Hepatocyte (in vitro differentiated cells): Measurements from ENCODE around the gene ADH1B. TPM values are rescaled to one million over a fixed set of nuclear protein-coding genes. Genes with fewer than 3 reads are reported as not detected.

Source experiments
- DNase-seq: peaks from one replicate; pipeline ENCODE4 v3.0.0-alpha.2; 2016; ENCODE audit warnings: low spot score
- H2AFZ ChIP-seq: fragments of 200-600 bp; sonication (generic); 2 replicates; pipeline ENCODE4 v1.6.0; 2016; ENCODE audit warnings: antibody characterized with exemption, mild to moderate bottlenecking
- H3K27ac ChIP-seq: fragments of 200-600 bp; sonication (generic); 2 replicates; pipeline ENCODE4 v1.5.1; 2016; ENCODE audit warnings: mild to moderate bottlenecking
- H3K27me3 ChIP-seq: fragments of 200-600 bp; sonication (generic); 2 replicates; pipeline ENCODE4 v1.6.1; 2016
- H3K36me3 ChIP-seq: fragments of 200-600 bp; sonication (generic); replicated peaks from 2 replicates; pipeline ENCODE4 v1.5.1; 2016; ENCODE audit warnings: low read depth; ENCODE audit not compliant: insufficient read depth
- H3K4me1 ChIP-seq: fragments of 200-600 bp; sonication (generic); 2 replicates; pipeline ENCODE4 v1.5.1; 2016; ENCODE audit warnings: mild to moderate bottlenecking, moderate library complexity; ENCODE audit not compliant: insufficient read depth
- H3K4me2 ChIP-seq: fragments of 200-600 bp; sonication (generic); 2 replicates; pipeline ENCODE4 v1.6.0; 2016
- H3K4me3 ChIP-seq: fragments of 200-600 bp; sonication (generic); 2 replicates; pipeline ENCODE4 v1.5.1; 2016; ENCODE audit warnings: mild to moderate bottlenecking
- H3K79me2 ChIP-seq: fragments of 200-600 bp; sonication (generic); 2 replicates; pipeline ENCODE4 v1.6.0; 2017; ENCODE audit warnings: mild to moderate bottlenecking
- H3K9me2 ChIP-seq: fragments of 200-600 bp; sonication (generic); replicated peaks from 2 replicates; pipeline ENCODE4 v1.6.0; 2017; ENCODE audit warnings: mild to moderate bottlenecking; ENCODE audit not compliant: insufficient read depth
- H3K9me3 ChIP-seq: fragments of 200-600 bp; sonication (generic); 2 replicates; pipeline ENCODE4 v1.5.1; 2016; ENCODE audit warnings: low read depth, mild to moderate bottlenecking
- H4K20me1 ChIP-seq: fragments of 200-600 bp; sonication (generic); 2 replicates; pipeline ENCODE4 v1.6.0; 2016; ENCODE audit warnings: mild to moderate bottlenecking; ENCODE audit not compliant: insufficient read depth, poor library complexity, severe bottlenecking
- EZH2 ChIP-seq: fragments of 200-600 bp; sonication (generic); IDR thresholded peaks from 2 replicates; pipeline ENCODE4 v1.6.1; 2016; ENCODE audit warnings: antibody characterized with exemption, mild to moderate bottlenecking, borderline replicate concordance
- EZH2phosphoT487 ChIP-seq: fragments of 200-600 bp; sonication (generic); IDR thresholded peaks from one replicate; pipeline ENCODE4 v1.6.1; 2018; ENCODE audit warnings: antibody characterized with exemption, mild to moderate bottlenecking, low read depth, moderate library complexity; ENCODE audit not compliant: unreplicated experiment, severe bottlenecking
- WGBS: methylation state at CpG from one replicate; pipeline ENCODE4 v1.1.6; 2016; ENCODE audit warnings: low lambda C conversion rate; ENCODE audit errors: missing lambda C conversion rate; 5-methylcytosine and 5-hydroxymethylcytosine counted together
- polyA plus RNA-seq: library from polyadenylated mRNA; unstranded; fragments of >200 nt; fragmentation: Nextera tagmentation; extraction: Ambion mirVana; gene quantifications from 2 replicates; pipeline ENCODE4 v1.2.1, GENCODE V29; 2016
- total RNA-seq: library from RNA; depleted of rRNA; stranded (reverse); fragments of >200 nt; gene quantifications from 2 replicates; pipeline ENCODE4 v1.2.3, GENCODE V29; 2014
- TF ChIP-seq, protein P1 (sequence below): fragments of 200-600 bp; sonication (generic); IDR thresholded peaks from 2 replicates; pipeline ENCODE4 v1.5.1; 2016; ENCODE audit warnings: antibody characterized with exemption, mild to moderate bottlenecking; ENCODE audit not compliant: poor library complexity

ADH1B gene
- total and polyA plus RNA-seq, 2 experiments from 2014 or later = 4.4 to 8.2 TPM

DNA sequence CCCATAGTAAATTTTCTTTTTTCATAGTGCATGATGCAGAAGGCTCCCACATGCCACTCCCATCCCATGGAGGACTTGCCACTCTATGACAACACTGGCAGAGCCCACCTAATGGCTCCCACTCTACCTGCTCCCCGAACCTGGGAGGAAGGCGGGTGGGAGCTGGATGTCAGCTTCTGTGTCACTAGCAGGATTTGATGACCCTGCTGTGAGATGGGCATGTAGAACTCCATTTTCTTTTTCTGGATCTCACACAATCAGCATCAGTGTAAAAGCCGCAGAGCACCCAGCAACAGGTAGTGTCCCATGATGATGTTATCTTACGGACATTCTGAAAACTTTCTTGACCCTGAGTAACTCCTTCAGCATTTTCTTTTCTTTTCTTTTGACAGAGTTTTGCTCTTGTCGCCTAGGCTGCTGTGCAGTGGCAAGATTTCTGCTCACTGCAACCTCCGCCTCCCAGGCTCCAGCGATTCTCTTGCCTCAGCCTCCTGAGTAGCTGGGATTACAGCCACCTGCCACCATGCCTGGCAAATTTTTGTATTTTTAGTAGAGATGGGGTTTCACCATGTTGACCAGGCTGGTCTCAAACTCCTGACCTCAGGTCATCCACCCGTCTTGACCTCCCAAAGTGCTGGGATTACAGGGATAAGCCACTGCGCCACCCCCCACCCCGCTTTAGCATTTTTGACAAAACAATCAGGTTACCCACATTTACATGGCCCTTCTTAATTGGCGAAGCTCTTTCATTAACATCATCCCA, 15.4 kb downstream of the ADH1B start:
- no peaks in the 10 kb centered on the region for H3K79me2 ChIP-seq
- no peaks in the 10 kb centered on the region for H3K9me3 ChIP-seq
- WGBS = 90% methylated on average over 11 of the region's 11 CpGs
- H2AFZ ChIP-seq = no peak overlapping the region
- DNase-seq = no peak
- no peaks in the 10 kb centered on the region for H3K27me3 ChIP-seq
- H3K9me2 ChIP-seq = no peaks in the 10 kb centered on the region
- no peaks in the 10 kb centered on the region for H3K4me1 ChIP-seq
- no peak overlapping the region for H3K27ac ChIP-seq
- H3K4me2 ChIP-seq = no peak overlapping the region
- H3K4me3 ChIP-seq = no peak overlapping the region
- no peaks in the 10 kb centered on the region for H4K20me1 ChIP-seq
- TF ChIP-seq EZH2phosphoT487 = no peak
- TF ChIP-seq, protein P1, sequence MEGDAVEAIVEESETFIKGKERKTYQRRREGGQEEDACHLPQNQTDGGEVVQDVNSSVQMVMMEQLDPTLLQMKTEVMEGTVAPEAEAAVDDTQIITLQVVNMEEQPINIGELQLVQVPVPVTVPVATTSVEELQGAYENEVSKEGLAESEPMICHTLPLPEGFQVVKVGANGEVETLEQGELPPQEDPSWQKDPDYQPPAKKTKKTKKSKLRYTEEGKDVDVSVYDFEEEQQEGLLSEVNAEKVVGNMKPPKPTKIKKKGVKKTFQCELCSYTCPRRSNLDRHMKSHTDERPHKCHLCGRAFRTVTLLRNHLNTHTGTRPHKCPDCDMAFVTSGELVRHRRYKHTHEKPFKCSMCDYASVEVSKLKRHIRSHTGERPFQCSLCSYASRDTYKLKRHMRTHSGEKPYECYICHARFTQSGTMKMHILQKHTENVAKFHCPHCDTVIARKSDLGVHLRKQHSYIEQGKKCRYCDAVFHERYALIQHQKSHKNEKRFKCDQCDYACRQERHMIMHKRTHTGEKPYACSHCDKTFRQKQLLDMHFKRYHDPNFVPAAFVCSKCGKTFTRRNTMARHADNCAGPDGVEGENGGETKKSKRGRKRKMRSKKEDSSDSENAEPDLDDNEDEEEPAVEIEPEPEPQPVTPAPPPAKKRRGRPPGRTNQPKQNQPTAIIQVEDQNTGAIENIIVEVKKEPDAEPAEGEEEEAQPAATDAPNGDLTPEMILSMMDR = no peak
- no peak for TF ChIP-seq EZH2
- no peaks in the 10 kb centered on the region for H3K36me3 ChIP-seq

DNA sequence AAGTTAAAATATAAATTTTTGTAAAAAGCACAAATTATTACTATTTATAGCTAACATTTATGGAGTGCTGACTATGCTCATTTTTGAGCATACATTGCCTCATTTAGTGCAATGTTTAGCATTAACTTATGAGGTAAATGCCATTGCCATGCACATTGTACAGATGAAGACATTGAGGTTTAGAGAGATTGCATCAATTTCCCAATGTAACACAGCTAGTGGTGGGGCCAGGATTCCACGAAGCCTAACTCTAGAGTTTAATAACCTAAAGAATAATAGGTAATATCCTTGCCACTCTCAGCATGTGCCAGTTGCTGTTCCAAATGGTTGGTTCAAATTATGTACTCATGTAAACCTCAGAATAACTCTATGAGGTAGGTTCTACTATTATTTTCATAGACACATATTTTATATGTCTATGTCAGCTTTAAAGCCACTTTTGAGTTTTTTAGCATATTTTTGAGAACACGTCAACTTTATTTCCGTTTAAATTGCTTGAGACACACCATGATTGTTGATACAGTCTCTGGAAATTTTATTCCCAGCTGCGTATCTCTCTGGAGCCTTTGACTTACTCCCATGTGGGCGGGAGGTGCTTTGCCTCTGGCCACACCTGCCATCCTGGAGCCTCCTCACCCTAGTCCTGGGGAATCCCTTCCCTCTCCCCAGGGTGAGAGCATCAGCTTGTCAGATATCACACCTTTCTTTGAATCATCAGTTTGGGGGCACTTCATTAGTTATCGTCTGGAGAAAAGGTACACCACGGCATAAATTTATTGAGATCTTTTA, 19.6 kb downstream of the ADH1B start:
- no peak for TF ChIP-seq EZH2phosphoT487
- TF ChIP-seq, protein P1 = no peak
- no peak for TF ChIP-seq EZH2
- Histone ChIP-seq H3K9me3 (no peaks in the 10 kb centered on the region), H3K79me2 (no peaks in the 10 kb centered on the region), H3K9me2 (no peaks in the 10 kb centered on the region), H2AFZ (no peak overlapping the region), H3K27ac (peak overlapping the region; percentile 9), H3K27me3 (no peaks in the 10 kb centered on the region), H3K4me2 (no peak overlapping the region), H3K4me1 (no peaks in the 10 kb centered on the region), H4K20me1 (no peaks in the 10 kb centered on the region), H3K4me3 (no peak overlapping the region), H3K36me3 (no peaks in the 10 kb centered on the region)
- WGBS = 92% methylated on average over 7 of the region's 7 CpGs
- DNase-seq = no peak

DNA sequence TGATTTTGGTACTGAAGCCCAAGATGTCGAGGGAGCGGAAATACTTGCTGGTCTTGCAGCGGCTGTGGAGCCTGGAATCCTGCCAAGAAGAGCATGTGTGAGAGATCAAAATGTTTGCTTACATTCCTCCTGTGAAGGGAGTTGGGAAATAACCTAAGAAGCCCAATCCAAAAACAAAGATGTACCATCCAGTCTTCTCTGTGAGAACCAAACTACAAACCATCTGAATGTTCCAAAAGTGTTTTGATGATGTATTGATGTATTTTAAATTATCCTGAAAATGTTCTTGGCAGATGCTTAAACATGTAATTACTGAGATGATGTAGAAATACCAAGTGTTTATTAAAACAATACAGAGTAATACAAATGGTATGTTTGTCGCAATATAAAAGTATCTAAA, 20.3 kb downstream of the ADH1B start:
- no peak overlapping the region for H3K4me3 ChIP-seq
- H3K9me2 ChIP-seq = no peaks in the 10 kb centered on the region
- no peaks in the 10 kb centered on the region for H3K9me3 ChIP-seq
- no peak overlapping the region for H3K27ac ChIP-seq
- H3K4me1 ChIP-seq = no peaks in the 10 kb centered on the region
- DNase-seq = peak; percentile 77
- H3K27me3 ChIP-seq = no peaks in the 10 kb centered on the region
- H3K36me3 ChIP-seq = no peaks in the 10 kb centered on the region
- no peak for TF ChIP-seq EZH2phosphoT487
- TF ChIP-seq EZH2 = no peak
- TF ChIP-seq, protein P1 = no peak
- H2AFZ ChIP-seq = no peak overlapping the region
- H3K79me2 ChIP-seq = no peaks in the 10 kb centered on the region
- H3K4me2 ChIP-seq = no peak overlapping the region
- WGBS = 46% methylated on average over 4 of the region's 4 CpGs
- H4K20me1 ChIP-seq = no peaks in the 10 kb centered on the region
